A549 (cell line): ENCODE measurements around the gene NKAIN2. TPM values are rescaled to one million over a fixed set of nuclear protein-coding genes. Genes with fewer than 3 reads are reported as not detected.

Experiments
- ATAC-seq, 2 experiments: fragments of 200-7000 bp in 1 of 2; fragments of >200 bp in 1 of 2; cut with Nextera tagmentation in 1 of 2; cut with Tn5 transposase in 1 of 2; 3 replicates each; pipeline versions ENCODE4 v1.8.0 to v1.9.1; 2018 to 2020; ENCODE audit warnings: mild to moderate bottlenecking in 1 of 2, moderate library complexity in 1 of 2
- CTCF ChIA-PET: fragments of 300-600 bp; sonication (Branson Sonifier 250); formaldehyde crosslinking; extraction: SDS; loops from one replicate; lab custom pipeline; 2021; ENCODE audit warnings: antibody characterized with exemption, inconsistent platforms; lab: Yijun Ruan, JAX
- POLR2A ChIA-PET: fragments of 350-600 bp; formaldehyde crosslinking; extraction: SDS; loops from one replicate; lab custom pipeline; 2021; ENCODE audit warnings: antibody characterized with exemption, inconsistent platforms; lab: Yijun Ruan, JAX
- DNase-seq, 2 experiments: peaks; one replicate each; pipeline versions ENCODE4 v3.0.0 to v3.0.0-alpha.2; 2011 to 2016; ENCODE audit warnings: low read depth in 1 of 2, low spot score in 1 of 2
- FAIRE-seq: peaks from 2 replicates; lab custom pipeline; 2011; peaks lifted over from hg19 to GRCh38; lab: Jason Lieb, UNC
- H3K27ac ChIP-seq, 2 experiments: fragments of >200 bp; sonication (Bioruptor Twin); formaldehyde crosslinking; 3 replicates each; pipeline ENCODE4 v1.5.1; 2016 to 2017
- H3K4me1 ChIP-seq: fragments of >200 bp; sonication (Bioruptor Twin); formaldehyde crosslinking; 3 replicates; pipeline ENCODE4 v1.6.1; 2016
- H3K4me2 ChIP-seq: fragments of >200 bp; sonication (Bioruptor Twin); formaldehyde crosslinking; 3 replicates; pipeline ENCODE4 v1.6.1; 2016
- H3K4me3 ChIP-seq: fragments of >200 bp; sonication (Bioruptor Twin); formaldehyde crosslinking; 3 replicates; pipeline ENCODE4 v1.5.1; 2016
- H3K9me3 ChIP-seq: fragments of >200 bp; sonication (Bioruptor Twin); formaldehyde crosslinking; 3 replicates; pipeline ENCODE4 v1.6.1; 2016
- ATOH8 ChIP-seq: fragments of 250-450 bp; sonication (Bioruptor Pico); IDR thresholded peaks from 2 replicates; pipeline ENCODE4 v1.5.0; 2020; ENCODE audit warnings: low read depth, mild to moderate bottlenecking, moderate library complexity
- CBX2 ChIP-seq: fragments of 200-600 bp; sonication (generic); IDR thresholded peaks from 2 replicates; pipeline ENCODE4 v1.6.1; 2016; ENCODE audit warnings: low read depth, mild to moderate bottlenecking, borderline replicate concordance
- CTCF ChIP-seq: fragments of >200 bp; sonication (Bioruptor Twin); formaldehyde crosslinking; IDR thresholded peaks from 3 replicates; pipeline ENCODE4 v1.5.1; 2016
- E2F6 ChIP-seq: IDR thresholded peaks from 2 replicates; pipeline ENCODE4 v1.6.1; 2012; ENCODE audit warnings: low read depth, borderline replicate concordance
- EHF ChIP-seq: fragments of 250-450 bp; sonication (Bioruptor Pico); IDR thresholded peaks from 2 replicates; pipeline ENCODE4 v1.5.0; 2020; ENCODE audit warnings: mild to moderate bottlenecking
- EHMT2 ChIP-seq: fragments of 200-600 bp; sonication (generic); IDR thresholded peaks from 2 replicates; pipeline ENCODE4 v1.6.1; 2016; ENCODE audit warnings: antibody characterized with exemption, low read depth, mild to moderate bottlenecking, moderate library complexity
- ELK1 ChIP-seq: fragments of 150-350 bp; IDR thresholded peaks from 2 replicates; pipeline ENCODE4 v1.6.1; 2014; ENCODE audit warnings: low read depth, mild to moderate bottlenecking, low read length
- FOSB ChIP-seq: fragments of 250-450 bp; sonication (Bioruptor Pico); IDR thresholded peaks from 2 replicates; pipeline ENCODE4 v1.5.0; 2020; ENCODE audit warnings: mild to moderate bottlenecking, moderate library complexity
- FOSL2 ChIP-seq, 2 experiments: fragments of 450-650 bp in 1 of 2; fragments of >200 bp in 1 of 2; sonication (Bioruptor Twin) in 1 of 2; formaldehyde crosslinking; IDR thresholded peaks; 2 replicates each; pipeline versions ENCODE4 v1.5.0 to v1.6.1; 2016 to 2020; ENCODE audit warnings: mild to moderate bottlenecking in 1 of 2, moderate library complexity in 1 of 2
- GATA3 ChIP-seq: IDR thresholded peaks from 2 replicates; pipeline ENCODE4 v1.6.1; 2012; ENCODE audit warnings: borderline replicate concordance
- HES2 ChIP-seq: fragments of >200 bp; sonication (Bioruptor Twin); formaldehyde crosslinking; IDR thresholded peaks from 2 replicates; pipeline ENCODE4 v1.6.1; 2016
- HOXA7 ChIP-seq: fragments of 250-450 bp; sonication (Bioruptor Pico); IDR thresholded peaks from 2 replicates; pipeline ENCODE4 v1.5.0; 2020; ENCODE audit warnings: mild to moderate bottlenecking, moderate library complexity
- MAFK ChIP-seq: fragments of 450-650 bp; IDR thresholded peaks from 2 replicates; pipeline ENCODE4 v1.6.1; 2014; ENCODE audit not compliant: partially characterized antibody
- NPAS2 ChIP-seq: fragments of 250-450 bp; sonication (Bioruptor Pico); IDR thresholded peaks from 2 replicates; pipeline ENCODE4 v1.8.0; 2022; ENCODE audit warnings: mild to moderate bottlenecking, moderate library complexity, borderline replicate concordance
- PBX3 ChIP-seq: IDR thresholded peaks from 2 replicates; pipeline ENCODE4 v1.6.1; 2012
- RFX5 ChIP-seq: fragments of 450-650 bp; IDR thresholded peaks from 2 replicates; pipeline ENCODE4 v1.7.1; 2014; ENCODE audit warnings: antibody characterized with exemption, mild to moderate bottlenecking, moderate library complexity
- SMC3 ChIP-seq: fragments of >200 bp; sonication (Bioruptor Twin); formaldehyde crosslinking; IDR thresholded peaks from 3 replicates; pipeline ENCODE4 v1.6.1; 2018; ENCODE audit warnings: inconsistent platforms
- SREBF2 ChIP-seq: fragments of 450-650 bp; IDR thresholded peaks from 2 replicates; pipeline ENCODE4 v1.6.1; 2014; ENCODE audit warnings: mild to moderate bottlenecking, moderate library complexity
- USF2 ChIP-seq: fragments of 450-650 bp; IDR thresholded peaks from 2 replicates; pipeline ENCODE4 v1.6.1; 2014; ENCODE audit warnings: antibody characterized with exemption
- ZFP36 ChIP-seq: fragments of 450-650 bp; IDR thresholded peaks from 2 replicates; pipeline ENCODE4 v1.6.1; 2014; ENCODE audit warnings: borderline replicate concordance; ENCODE audit not compliant: partially characterized antibody
- WGBS: methylation state at CpG from one replicate; pipeline ENCODE4 v1.1.6; 2017; ENCODE audit errors: missing lambda C conversion rate; 5-methylcytosine and 5-hydroxymethylcytosine counted together
- polyA plus RNA-seq, 4 experiments: library from polyadenylated mRNA; depleted of rRNA in 3 of 4; stranded (reverse); fragments of >200 nt; fragmentation: RNase III in 1 of 4; extraction: RNeasy Plus Mini Kit Qiagen cat#74134 plus additional on column Dnase treatment in 1 of 4; gene quantifications; 2 replicates in 3 of 4; 3 replicates in 1 of 4; pipeline ENCODE4 v1.2.3, GENCODE V29; 2011 to 2017

NKAIN2 gene
- polyA plus RNA-seq, 2 of the 4 experiments (the other 2 are of a cell fraction): not detected

- FAIRE-seq (no peak), ATAC-seq (no peak), DNase-seq (no peak)
- H3K4me1 ChIP-seq: no peaks in the 10 kb centered on the region
- no peaks in the 10 kb centered on the region for H3K9me3 ChIP-seq
- ChIA-PET POLR2A (no interaction called here), CTCF (no interaction called here)
- H3K4me3 ChIP-seq: no peak overlapping the region
- 4% methylated on average over 1 of the region's 1 CpG for WGBS
- H3K4me2 ChIP-seq: no peak overlapping the region
- H3K27ac ChIP-seq: no peak overlapping the region
- TF ChIP-seq EHMT2 (no peak), CBX2 (no peak), USF2 (no peak), CTCF (no peak), NPAS2 (CRISPR knock-in tag) (no peak), HES2 (no peak), ZFP36 (no peak), ATOH8 (CRISPR knock-in tag) (no peak), EHF (CRISPR knock-in tag) (no peak), SMC3 (no peak), FOSL2 (IDR thresholded peaks at IDR 0.05) (no peak), FOSL2 (CRISPR knock-in tag; IDR thresholded peaks at IDR 0.05) (no peak), PBX3 (no peak)
- TF ChIP-seq, all 56 proteins: peak for 0
Measured at GRCh38 chr6:124482071-124482491, 678.4 kb downstream of the NKAIN2 start.

GRCh38 chr6:124487623-124488431, 684.2 kb downstream of the NKAIN2 start:
- Histone ChIP-seq H3K9me3 (no peaks in the 10 kb centered on the region), H3K4me1 (no peaks in the 10 kb centered on the region), H3K4me3 (no peak overlapping the region), H3K4me2 (no peak overlapping the region), H3K27ac (no peak overlapping the region)
- 1% methylated on average over 4 of the region's 4 CpGs for WGBS
- DNase-seq: no peak
- FAIRE-seq: no peak
- CTCF ChIA-PET: interaction anchor here (1.3 kb wide), 1 partner anchor 10 kb away, joined by 3 read pairs; no protein-coding TSS in a partner anchor
- ATAC-seq: no peak
- no peak for TF ChIP-seq SREBF2
- TF ChIP-seq FOSB (CRISPR knock-in tag): no peak
- no peak for TF ChIP-seq GATA3
- TF ChIP-seq RFX5: no peak
- POLR2A ChIA-PET: no interaction called here

GRCh38 chr6:124490122-124490521, 686.5 kb downstream of the NKAIN2 start:
- no peak for FAIRE-seq
- ChIA-PET CTCF (no interaction called here), POLR2A (no interaction called here)
- H3K4me2 ChIP-seq: no peak overlapping the region
- ATAC-seq: no peak
- DNase-seq: no peak
- no peak overlapping the region for H3K4me3 ChIP-seq
- no peaks in the 10 kb centered on the region for H3K4me1 ChIP-seq
- H3K9me3 ChIP-seq: no peaks in the 10 kb centered on the region
- 0% methylated on average over 1 of the region's 1 CpG for WGBS
- no peak overlapping the region for H3K27ac ChIP-seq
- TF ChIP-seq ATOH8 (CRISPR knock-in tag): no peak
- no peak for TF ChIP-seq ZFP36
- no peak for TF ChIP-seq ELK1
- no peak for TF ChIP-seq HOXA7 (CRISPR knock-in tag)
- no peak for TF ChIP-seq E2F6
- no peak for TF ChIP-seq MAFK
